GM18517 (cell line): Measurements from ENCODE around the gene SLC35B4.

ENCODE experiments used
- ATAC-seq: cut with Tn5 transposase; IDR thresholded peaks from one replicate; pipeline ENCODE4 v1.9.1; 2021; ENCODE audit warnings: mild to moderate bottlenecking, moderate library complexity; ENCODE audit not compliant: unreplicated experiment

Gene SLC35B4, protein sequence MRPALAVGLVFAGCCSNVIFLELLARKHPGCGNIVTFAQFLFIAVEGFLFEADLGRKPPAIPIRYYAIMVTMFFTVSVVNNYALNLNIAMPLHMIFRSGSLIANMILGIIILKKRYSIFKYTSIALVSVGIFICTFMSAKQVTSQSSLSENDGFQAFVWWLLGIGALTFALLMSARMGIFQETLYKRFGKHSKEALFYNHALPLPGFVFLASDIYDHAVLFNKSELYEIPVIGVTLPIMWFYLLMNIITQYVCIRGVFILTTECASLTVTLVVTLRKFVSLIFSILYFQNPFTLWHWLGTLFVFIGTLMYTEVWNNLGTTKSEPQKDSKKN

DNA sequence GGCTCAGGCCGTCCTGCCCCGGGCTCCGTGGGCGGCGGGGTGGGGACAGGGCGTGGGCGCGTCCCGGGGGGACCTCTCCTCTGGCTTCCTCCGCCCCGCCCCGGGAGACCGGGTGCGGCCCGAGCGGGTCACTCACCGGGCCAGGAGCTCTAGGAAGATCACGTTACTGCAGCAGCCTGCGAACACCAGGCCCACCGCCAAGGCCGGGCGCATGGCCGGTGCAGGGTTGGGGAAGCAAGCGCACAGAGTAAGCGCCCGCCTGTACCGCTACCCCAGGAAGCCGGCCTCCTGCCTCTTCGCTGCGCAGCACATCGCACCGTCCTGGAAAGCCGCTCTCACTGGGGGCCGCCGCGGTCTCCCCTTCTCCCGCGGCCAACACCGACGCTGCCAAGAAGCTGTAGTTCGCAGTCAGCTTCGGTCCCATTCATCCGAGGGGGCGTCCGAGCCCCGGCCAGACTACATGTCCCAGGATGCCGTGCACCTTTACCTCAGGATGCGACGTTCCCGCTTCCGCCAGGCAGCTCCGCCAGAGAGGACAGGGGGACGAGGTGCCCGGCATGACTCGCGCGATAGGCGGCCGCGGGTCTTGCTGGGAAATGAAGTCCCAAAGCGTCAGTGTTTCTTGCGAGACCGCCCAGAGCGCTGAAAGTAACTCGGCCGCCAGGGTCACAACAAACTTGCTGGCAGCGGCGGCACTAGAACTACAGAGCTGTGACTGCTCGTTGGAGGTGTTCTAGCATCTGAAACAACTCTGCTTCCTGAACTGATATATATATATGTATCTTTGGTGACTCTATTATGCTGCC is at the start of gene SLC35B4:
Gene SLC35B4, minus strand, starts transcription at position 392 of the 806 bp plus-strand sequence. Its CDS starts 179 bp downstream, at position 213.
- ATAC-seq: peak; percentile 99

DNA sequence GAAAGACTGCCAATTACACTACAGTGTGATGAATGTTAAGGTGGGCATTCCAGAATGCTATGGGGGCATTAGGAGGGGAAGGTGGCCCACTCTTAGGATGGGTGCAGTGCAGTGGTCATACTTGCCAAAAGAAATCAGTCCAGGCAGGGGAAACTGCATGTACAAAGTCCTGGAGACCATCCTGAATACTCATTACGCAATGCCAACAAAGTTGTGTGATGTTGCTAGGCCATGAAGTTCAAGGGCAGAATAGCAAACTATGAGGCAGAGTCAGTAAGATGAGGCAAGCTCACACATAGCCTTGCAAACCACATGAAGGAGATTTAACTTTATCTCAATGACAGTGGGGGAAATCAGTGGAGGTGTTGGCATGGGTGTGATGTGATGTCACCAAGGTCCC is 49.8 kb upstream of the SLC35B4 start:
- no peak for ATAC-seq

DNA sequence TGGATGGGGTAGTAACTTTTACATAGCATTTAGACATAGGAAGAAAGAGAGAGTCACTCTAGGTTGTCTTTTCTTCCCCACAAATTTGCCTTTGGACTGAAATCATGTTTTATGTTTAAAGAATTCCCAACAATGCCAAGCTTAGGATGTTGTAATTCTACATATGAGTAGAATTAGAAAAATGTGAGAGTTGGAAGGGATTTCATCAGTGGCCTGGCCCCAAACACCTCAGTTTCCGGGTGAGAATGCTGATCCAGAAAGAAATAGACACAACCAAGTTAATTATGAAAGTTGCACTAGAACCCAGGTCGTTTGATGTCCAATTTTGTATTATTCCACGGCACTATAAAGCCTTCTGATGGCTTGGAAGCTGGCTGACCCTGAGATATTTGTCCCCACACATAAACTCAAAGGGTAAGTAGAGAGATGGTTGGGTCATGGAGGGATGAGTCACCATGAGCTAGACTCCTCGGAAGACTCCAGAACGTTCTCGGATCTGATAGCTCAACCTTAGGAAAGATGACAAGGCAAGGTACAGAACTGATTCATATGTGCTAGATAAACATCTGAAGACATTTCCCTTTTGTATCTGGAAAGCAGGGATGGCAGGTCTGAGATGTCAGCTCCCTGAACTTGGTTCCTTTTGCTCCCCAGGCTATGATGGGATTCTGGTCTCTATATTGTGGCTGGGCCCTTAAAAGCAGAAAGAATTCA is 48.8 kb upstream of the SLC35B4 start:
- no peak for ATAC-seq

DNA sequence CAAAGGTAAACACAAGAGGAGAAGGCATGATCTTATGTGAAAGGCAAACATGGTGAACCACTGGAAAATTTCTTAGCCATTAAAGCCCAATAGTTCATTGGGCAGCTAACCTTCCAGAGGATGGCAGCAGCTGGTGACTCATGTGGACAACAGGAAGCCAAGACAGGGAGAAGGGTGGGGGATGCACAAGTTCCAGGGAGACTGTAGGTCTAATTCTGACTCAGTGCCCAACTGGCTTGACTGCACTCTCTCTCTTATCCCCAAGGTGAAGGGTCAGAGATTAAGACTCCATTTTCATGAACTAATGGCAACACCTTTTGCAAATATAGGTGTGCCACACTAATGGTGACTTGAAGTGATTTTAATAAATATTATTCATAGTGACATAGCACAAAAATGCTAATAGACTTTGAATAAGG is 47.9 kb upstream of the SLC35B4 start:
- no peak for ATAC-seq

DNA sequence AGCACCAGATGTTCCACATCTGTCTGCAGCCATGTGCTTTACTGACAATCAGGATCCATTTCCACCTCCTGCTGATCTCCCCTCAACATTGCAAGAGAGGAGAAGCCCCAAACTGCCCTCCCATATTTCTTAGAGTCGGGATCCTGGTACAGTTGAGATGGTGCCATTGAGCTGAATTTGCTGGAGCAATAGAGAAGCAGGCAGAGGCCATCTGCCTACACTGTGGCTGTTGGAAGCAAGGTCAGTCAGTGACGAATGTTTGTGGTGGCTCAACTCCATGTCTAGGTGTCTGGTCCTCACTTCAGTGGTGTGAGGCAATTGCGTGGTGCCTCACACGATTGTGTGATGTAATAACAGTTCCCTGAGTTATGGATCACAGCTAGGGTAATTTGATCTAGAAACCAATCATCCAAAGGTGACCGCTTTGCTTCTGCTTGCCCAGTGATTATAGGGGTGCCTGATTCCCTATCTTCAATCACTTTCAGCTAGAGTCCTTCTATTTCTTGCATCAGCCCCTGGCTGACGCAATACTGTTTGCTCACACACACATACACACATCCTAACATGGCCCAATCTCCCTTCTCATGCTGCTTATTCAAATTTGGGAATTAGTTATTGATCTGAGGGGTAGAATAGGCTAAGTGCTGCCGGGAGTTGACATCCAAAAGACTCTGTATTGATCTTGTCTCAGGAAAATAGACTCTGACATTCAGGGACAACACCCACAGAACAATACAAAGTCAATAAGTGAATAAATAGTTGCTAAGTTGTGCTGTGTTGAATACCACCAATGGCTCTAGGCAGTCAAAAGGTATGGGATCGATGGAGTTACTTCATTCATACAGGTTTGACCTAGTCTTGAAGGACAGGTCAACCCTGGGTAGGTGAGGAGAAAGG is 46.1 kb upstream of the SLC35B4 start:
- no peak for ATAC-seq

DNA sequence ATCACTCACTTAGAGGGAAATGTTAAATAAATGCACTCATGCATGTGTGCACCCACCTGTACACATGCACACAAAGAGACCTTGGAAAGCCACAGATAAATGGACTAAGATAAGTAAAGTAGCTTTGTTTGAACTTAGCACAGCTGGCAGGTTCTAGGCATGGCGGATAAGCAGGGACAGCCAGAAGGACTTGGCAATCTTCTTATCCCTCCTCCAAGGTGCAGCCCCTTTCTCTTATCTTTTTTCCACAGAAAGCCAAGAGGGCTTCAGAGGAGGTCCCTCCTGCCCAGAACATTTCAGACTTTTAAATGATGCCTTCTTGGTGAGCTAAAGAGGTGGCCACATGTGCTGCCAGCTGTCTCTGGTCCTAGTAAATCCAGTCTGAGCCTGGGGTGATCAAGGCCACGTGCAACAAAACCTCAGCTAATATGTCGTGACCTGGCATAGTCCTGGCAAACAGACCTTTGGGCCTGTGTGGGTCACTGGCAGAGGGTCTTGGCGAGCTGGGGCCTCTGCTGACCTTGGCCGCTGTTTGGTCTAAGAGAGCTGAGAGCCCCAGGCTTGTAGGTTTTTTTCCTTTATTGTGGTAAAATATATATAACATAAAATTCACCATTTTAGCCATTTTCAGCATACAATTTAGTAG is 43.2 kb upstream of the SLC35B4 start:
- no peak for ATAC-seq

DNA sequence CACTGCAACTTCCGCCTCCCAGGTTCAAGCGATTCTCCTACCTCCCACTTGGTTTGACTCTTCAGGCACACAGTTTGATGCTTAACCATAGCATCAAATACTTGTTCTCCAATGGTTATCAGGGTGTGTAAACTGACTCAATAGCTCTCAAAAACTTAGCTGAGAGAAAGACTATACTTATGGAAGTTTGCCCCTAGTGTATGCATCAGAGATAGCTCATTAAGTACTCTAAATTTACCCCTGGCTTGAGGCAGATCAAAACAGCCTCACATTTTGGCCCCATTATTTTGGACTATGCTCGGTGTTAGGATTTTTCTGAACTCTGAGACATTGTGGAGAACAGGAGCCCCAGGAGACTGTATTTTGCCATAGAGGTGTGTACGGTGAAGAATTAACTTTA is 40.8 kb upstream of the SLC35B4 start:
- no peak for ATAC-seq

DNA sequence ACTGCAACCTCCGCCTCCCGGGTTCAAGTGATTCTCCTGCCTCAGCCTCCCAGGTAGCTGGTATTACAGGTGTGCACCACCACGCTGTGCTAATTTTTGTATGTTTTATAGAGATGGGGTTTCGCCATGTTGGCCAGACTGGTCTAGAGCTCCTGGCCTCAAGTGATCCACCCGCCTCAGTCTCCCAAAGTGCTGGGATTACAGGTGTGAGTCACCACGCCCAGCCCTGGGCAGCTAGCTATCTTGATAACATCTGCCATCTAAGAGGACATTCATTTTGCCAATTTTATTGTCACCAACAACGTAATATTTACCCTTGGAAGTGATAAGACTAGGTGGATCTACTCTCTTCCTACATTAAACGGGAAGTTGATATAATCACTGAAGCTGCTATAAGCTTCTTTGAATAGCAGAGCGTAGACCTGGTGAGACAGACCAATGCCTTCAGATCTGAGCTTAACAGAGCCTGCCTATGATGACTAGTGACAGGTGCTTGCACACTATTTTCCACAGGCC is 39.7 kb upstream of the SLC35B4 start:
- no peak for ATAC-seq

DNA sequence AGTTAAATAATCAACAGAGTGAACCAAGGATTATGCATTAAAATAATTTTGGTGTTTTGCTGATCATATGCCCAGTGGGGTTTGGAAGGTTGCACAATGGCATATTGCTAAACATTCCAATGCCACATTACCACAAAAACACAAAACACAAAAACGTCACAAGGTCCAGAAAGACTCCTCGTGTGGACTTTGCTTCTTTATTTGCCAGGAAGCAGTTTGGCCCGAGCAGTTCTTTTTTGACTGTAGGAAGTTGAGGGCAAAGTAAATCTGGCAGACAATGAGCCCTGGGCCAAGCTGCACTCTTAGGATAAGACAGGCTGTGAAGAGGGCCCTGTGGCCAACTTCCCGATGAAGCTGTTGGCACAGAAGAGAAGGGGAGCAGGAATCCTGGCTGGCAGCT is 39.2 kb upstream of the SLC35B4 start:
- no peak for ATAC-seq

DNA sequence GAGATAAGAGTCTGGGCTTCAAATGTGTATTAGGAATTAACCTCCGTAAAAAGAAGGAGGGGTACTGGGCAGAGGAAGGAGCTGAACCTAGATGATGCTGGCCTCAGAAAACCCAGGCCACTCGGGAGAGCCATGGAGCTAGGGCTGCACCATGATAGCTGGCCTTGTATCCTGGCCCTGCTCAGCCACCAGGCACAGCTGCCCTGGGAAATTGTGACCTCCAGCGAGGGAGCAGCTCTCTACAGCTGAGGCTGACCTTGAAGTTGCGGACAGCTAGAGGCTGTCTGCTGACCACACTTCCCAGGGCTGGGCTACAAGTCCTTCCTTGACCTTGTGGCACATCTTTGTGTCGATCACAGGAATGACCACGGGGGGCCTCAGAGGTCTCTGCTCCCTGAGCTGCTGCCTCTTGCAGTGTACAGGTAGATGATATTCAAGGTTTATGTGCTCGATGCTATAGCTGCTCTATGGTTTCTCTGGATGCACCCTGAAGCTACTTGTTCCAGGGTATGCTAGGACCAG is 38.3 kb upstream of the SLC35B4 start:
- ATAC-seq: no peak

DNA sequence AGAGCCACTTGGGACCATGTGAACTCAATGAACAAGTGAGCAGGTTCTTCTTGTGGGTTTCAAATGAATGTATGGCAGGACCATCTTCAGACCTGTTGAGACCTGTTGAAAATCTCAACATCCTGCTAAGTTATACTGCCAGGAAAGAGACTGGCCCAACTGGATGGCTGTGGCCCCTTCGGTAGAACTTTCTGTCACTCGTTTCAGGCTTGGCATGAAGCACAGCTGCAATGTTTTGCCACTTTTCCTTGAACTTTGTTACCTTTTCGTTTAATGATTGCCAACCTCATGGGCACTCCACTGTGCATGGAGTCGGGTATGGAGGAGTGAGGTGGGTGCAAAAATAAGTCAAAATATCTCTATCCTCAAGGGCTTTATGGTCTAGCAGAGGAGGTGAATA is 36.7 kb upstream of the SLC35B4 start:
- no peak for ATAC-seq

DNA sequence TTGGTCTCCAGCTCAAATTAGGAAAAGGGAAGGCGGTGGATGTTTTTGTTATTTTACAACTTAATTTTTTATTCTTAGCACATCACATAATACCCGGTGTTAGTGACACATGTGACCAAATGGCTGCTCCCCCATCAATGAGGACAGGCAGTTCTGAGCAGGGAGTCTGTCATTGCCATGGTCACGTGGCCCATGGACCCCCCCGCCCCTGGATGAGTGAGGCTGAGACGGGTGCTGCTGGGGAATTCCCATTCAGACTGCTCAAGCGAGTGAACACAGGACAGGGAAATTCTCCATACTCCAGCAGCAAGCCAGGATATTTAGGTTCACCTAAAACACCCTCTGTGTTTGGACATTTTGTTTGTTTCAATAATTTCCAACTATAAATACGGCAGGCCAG is 34.7 kb upstream of the SLC35B4 start:
- ATAC-seq: no peak

DNA sequence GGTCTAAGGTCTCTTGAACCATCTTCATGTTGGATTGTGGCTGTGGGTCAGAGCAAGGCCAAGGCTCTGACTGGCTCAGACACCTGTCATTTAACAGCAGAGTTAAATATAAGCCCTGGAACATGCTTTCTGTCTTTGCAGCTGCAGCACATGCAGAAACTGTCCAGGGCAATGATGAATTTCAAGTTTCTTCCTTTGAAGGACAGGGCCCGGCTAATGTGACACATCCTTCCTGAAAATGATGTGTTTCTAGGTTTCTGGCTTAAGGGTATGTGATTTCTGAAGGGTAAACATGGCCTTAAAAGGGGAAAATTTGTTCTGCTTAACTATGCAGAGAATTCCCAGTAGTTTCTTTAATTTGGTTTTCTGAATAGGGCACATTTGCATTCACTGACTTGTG is 34.0 kb upstream of the SLC35B4 start:
- ATAC-seq: no peak

DNA sequence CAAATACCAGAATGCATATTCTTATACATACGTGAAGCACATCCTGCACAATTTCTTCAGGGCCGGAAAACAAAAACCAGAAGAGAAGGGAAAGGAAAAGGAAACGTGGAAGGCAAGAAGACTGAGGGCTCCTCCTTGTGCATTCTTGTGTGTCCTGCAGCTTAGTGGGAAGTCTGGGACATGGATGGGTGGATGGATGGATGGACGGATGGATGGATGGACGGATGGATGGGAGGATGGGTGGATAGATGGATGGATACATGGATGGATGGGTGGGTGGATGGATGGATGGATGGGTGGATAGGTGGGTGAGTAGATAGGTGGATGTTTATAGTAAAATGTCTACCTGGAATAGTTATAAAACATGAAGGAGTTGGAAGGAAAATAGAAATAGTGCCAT is 30.8 kb upstream of the SLC35B4 start:
- ATAC-seq: no peak

DNA sequence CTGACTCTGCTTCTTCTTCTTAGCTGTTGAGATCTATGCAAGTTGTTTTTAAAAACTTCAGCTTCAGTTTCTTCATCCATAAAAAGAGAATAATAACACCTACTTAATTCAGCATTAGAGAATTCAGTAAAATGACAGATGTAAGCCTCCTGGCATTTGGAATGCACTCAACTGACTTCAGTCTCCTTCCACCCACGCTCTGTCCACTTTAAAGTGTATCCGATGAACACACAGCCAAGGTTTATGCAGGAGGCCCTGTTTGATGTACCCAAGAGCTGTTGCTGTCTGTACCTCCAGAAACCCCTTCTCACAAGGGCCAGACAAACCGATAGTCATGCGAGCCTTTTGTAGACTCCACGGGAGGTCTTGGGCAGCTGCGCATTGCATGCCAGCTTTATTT is 27.1 kb upstream of the SLC35B4 start:
- ATAC-seq: no peak

DNA sequence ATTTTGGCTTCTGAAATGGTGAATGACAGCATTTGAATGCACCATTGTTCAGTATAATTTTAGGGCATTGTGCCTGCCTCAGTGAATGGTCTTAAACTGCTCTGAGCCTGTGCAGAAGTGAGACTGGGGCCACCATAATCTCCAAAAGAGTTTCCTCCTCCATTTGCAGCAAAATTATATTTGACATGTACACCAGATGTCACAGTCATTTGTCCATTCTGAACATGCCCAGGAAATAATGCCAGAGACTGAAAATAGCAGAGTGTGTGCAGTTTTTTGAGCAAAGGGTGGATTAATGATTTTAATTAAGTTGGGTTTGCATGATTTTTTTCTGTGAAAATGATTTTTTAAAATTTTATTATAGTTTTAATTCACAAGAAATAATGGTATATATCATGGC is 26.4 kb upstream of the SLC35B4 start:
- ATAC-seq: no peak

DNA sequence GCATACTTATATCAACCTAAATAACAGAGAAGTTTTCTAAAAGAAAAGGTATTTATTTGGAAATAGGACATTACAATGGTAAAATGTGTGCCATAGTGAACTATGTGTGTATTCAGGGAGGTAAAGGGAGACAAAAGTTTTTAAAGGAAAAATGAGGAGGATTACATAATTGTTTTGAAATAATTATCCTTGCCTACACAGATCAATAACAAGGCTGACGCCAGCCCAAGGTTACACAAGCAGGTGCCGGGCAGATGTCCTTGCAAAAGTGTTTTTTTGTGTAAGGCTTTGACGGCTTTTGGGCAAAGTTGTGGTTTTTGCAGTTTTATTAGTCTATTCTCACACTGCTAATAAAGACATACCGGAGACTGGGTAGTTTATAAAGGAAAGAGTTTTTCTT is 22.7 kb upstream of the SLC35B4 start:
- no peak for ATAC-seq

DNA sequence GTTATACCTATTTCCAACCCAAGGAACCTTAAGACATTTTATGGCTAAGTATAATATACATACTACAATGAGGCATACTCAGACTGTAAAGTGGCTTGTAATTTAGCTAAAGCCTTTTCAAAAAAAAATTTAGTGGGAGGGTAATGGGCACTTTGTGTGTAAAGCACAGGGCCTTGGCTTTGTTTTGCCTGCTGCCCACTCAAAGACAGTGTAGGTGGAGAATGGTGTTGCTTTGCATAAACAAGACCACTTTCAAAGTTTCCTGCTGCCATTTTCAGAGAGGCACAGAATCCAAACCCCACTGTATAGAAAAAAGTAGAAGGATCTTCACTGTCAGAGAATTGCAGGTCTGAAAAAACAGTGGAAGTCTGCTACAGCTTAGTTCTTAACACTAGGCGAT is 21.2 kb upstream of the SLC35B4 start:
- no peak for ATAC-seq

DNA sequence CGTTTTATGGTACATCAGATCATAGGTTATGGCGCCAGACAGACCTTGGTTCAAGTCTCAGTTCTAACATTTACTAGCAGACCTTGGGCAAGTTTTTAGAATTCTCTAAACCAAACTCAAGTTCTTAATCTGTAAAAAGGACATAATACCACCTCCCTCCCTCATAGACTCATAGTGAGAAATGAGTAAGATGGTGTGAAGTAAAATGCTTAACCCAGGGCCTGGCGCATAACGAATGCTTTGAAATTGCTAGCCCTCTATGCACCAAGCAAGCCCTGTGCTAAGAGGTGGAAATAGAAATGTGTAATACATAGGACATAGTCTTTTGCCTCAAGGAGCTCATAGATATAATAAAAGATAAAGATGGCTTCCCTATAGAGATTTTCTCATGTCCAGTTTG is 17.7 kb upstream of the SLC35B4 start:
- ATAC-seq: no peak

DNA sequence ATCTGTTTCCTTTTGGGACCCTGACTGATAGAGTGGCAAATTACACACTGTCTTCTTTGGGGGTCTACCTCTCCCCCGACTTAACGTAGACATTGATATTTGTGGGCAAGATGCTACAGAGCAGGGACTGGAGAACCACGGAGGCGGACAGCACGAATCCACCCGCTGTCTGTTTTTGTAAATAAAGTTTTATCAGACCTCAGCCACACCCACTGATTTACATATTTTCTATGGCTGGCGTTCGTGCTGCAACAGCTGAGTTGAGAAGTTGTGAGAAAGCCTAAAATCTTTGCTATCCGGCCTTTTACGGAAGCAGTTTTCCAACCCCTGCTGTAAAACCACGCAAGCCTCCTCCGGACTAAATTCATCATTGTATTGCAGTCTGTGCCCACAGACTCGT is 17.2 kb upstream of the SLC35B4 start:
- ATAC-seq: no peak
